HEK293 (cell line): ENCODE data around the gene BRI3BP.

Experiments used
- GLIS1 ChIP-seq: fragments of 450-650 bp; formaldehyde crosslinking; IDR thresholded peaks from 2 replicates; pipeline ENCODE4 v1.5.1; 2016; ENCODE audit warnings: missing biosample characterization, missing genetic modification characterization
- RBAK ChIP-seq: fragments of 450-650 bp; formaldehyde crosslinking; IDR thresholded peaks from 2 replicates; pipeline ENCODE4 v1.5.1; 2016; ENCODE audit warnings: missing biosample characterization, missing genetic modification characterization
- TCF7L2 ChIP-seq: IDR thresholded peaks from 2 replicates; pipeline ENCODE4 v1.6.1; 2011; ENCODE audit warnings: low read depth, mild to moderate bottlenecking, inconsistent platforms, low read length, moderate library complexity, borderline replicate concordance
- TSHZ1 ChIP-seq: fragments of 450-650 bp; formaldehyde crosslinking; IDR thresholded peaks from 2 replicates; pipeline ENCODE4 v1.5.1; 2016; ENCODE audit warnings: missing biosample characterization, missing genetic modification characterization, borderline replicate concordance
- WT1 ChIP-seq: fragments of 450-650 bp; formaldehyde crosslinking; IDR thresholded peaks from 2 replicates; pipeline ENCODE4 v1.5.1; 2016; ENCODE audit warnings: missing biosample characterization, missing genetic modification characterization
- ZNF10 ChIP-seq: fragments of 450-650 bp; formaldehyde crosslinking; IDR thresholded peaks from 2 replicates; pipeline ENCODE4 v1.5.1; 2017; ENCODE audit warnings: missing biosample characterization, missing genetic modification characterization
- ZNF112 ChIP-seq: fragments of 450-650 bp; formaldehyde crosslinking; IDR thresholded peaks from 2 replicates; pipeline ENCODE4 v1.5.0; 2017; ENCODE audit warnings: missing biosample characterization, missing genetic modification characterization
- ZNF24 ChIP-seq: fragments of 450-650 bp; formaldehyde crosslinking; IDR thresholded peaks from 2 replicates; pipeline ENCODE4 v1.5.1; 2016; ENCODE audit warnings: missing biosample characterization, missing genetic modification characterization
- ZNF664 ChIP-seq: fragments of 450-650 bp; formaldehyde crosslinking; IDR thresholded peaks from 2 replicates; pipeline ENCODE4 v1.5.1; 2016; ENCODE audit warnings: missing biosample characterization, missing genetic modification characterization
- TF ChIP-seq, protein P1 (sequence below): fragments of 450-650 bp; formaldehyde crosslinking; IDR thresholded peaks from 2 replicates; pipeline ENCODE4 v1.5.1; 2016; ENCODE audit warnings: missing biosample characterization, missing genetic modification characterization
- TF ChIP-seq, protein P2 (sequence below): fragments of 450-650 bp; formaldehyde crosslinking; IDR thresholded peaks from 2 replicates; pipeline ENCODE4 v1.5.1; 2016; ENCODE audit warnings: missing biosample characterization, missing genetic modification characterization
- TF ChIP-seq, protein P3 (sequence below): fragments of 450-650 bp; formaldehyde crosslinking; IDR thresholded peaks from 2 replicates; pipeline ENCODE4 v1.5.1; 2017; ENCODE audit warnings: missing biosample characterization, missing genetic modification characterization
- TF ChIP-seq, protein P4 (sequence below): fragments of 450-650 bp; formaldehyde crosslinking; IDR thresholded peaks from 2 replicates; pipeline ENCODE4 v1.5.1; 2017; ENCODE audit warnings: missing biosample characterization, mild to moderate bottlenecking, missing genetic modification characterization, moderate library complexity
- TF ChIP-seq, protein P5 (sequence below): fragments of 450-650 bp; formaldehyde crosslinking; IDR thresholded peaks from 2 replicates; pipeline ENCODE4 v1.5.1; 2016; ENCODE audit warnings: missing biosample characterization, missing genetic modification characterization

GRCh38 chr12:125013816-125014442 is 20.5 kb downstream of the BRI3BP start:
- TF ChIP-seq ZNF24 (tag by site-specific recombination) (no peak), TCF7L2 (no peak), GLIS1 (tag by site-specific recombination) (no peak), RBAK (tag by site-specific recombination) (no peak), TSHZ1 (tag by site-specific recombination) (no peak), ZNF10 (tag by site-specific recombination) (no peak), ZNF664 (tag by site-specific recombination) (no peak), ZNF112 (tag by site-specific recombination) (no peak), WT1 (tag by site-specific recombination) (no peak)
- TF ChIP-seq, protein P1, sequence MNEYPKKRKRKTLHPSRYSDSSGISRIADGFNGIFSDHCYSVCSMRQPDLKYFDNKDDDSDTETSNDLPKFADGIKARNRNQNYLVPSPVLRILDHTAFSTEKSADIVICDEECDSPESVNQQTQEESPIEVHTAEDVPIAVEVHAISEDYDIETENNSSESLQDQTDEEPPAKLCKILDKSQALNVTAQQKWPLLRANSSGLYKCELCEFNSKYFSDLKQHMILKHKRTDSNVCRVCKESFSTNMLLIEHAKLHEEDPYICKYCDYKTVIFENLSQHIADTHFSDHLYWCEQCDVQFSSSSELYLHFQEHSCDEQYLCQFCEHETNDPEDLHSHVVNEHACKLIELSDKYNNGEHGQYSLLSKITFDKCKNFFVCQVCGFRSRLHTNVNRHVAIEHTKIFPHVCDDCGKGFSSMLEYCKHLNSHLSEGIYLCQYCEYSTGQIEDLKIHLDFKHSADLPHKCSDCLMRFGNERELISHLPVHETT (tag by site-specific recombination) = no peak
- TF ChIP-seq, protein P2, sequence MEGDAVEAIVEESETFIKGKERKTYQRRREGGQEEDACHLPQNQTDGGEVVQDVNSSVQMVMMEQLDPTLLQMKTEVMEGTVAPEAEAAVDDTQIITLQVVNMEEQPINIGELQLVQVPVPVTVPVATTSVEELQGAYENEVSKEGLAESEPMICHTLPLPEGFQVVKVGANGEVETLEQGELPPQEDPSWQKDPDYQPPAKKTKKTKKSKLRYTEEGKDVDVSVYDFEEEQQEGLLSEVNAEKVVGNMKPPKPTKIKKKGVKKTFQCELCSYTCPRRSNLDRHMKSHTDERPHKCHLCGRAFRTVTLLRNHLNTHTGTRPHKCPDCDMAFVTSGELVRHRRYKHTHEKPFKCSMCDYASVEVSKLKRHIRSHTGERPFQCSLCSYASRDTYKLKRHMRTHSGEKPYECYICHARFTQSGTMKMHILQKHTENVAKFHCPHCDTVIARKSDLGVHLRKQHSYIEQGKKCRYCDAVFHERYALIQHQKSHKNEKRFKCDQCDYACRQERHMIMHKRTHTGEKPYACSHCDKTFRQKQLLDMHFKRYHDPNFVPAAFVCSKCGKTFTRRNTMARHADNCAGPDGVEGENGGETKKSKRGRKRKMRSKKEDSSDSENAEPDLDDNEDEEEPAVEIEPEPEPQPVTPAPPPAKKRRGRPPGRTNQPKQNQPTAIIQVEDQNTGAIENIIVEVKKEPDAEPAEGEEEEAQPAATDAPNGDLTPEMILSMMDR = no peak
- TF ChIP-seq, protein P3, sequence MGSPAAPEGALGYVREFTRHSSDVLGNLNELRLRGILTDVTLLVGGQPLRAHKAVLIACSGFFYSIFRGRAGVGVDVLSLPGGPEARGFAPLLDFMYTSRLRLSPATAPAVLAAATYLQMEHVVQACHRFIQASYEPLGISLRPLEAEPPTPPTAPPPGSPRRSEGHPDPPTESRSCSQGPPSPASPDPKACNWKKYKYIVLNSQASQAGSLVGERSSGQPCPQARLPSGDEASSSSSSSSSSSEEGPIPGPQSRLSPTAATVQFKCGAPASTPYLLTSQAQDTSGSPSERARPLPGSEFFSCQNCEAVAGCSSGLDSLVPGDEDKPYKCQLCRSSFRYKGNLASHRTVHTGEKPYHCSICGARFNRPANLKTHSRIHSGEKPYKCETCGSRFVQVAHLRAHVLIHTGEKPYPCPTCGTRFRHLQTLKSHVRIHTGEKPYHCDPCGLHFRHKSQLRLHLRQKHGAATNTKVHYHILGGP (tag by site-specific recombination) = no peak
- TF ChIP-seq, protein P4, sequence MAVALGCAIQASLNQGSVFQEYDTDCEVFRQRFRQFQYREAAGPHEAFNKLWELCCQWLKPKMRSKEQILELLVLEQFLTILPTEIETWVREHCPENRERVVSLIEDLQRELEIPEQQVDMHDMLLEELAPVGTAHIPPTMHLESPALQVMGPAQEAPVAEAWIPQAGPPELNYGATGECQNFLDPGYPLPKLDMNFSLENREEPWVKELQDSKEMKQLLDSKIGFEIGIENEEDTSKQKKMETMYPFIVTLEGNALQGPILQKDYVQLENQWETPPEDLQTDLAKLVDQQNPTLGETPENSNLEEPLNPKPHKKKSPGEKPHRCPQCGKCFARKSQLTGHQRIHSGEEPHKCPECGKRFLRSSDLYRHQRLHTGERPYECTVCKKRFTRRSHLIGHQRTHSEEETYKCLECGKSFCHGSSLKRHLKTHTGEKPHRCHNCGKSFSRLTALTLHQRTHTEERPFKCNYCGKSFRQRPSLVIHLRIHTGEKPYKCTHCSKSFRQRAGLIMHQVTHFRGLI (tag by site-specific recombination) = no peak
- TF ChIP-seq, protein P5, sequence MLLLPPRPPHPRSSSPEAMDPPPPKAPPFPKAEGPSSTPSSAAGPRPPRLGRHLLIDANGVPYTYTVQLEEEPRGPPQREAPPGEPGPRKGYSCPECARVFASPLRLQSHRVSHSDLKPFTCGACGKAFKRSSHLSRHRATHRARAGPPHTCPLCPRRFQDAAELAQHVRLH = no peak
